Kidney (tissue), 14 donors: ENCODE measurements around the gene SLC66A3. TPM values are rescaled to one million over a fixed set of nuclear protein-coding genes. Genes with fewer than 3 reads are reported as not detected.

Source experiments
- DNase-seq, 5 donors: peaks; one replicate each; pipeline ENCODE4 v3.0.0-alpha.2; 2013 to 2020
- FAIRE-seq: peaks from 2 replicates; lab custom pipeline; 2012; peaks lifted over from hg19 to GRCh38; lab: Jason Lieb, UNC
- H3K27ac ChIP-seq, 2 donors: one replicate each; pipeline ENCODE4 v1.7.0; 2013; ENCODE audit warnings: low read depth in 2 of 2, low read length in 2 of 2, inconsistent platforms in 1 of 2
- H3K27me3 ChIP-seq: one replicate; pipeline ENCODE4 v1.7.1; 2013; ENCODE audit warnings: low read length, inconsistent platforms; ENCODE audit not compliant: control insufficient read depth, insufficient read depth
- H3K36me3 ChIP-seq, 3 donors: one replicate each; pipeline versions ENCODE4 v1.7.0 to v1.7.1; 2013; ENCODE audit warnings: low read length in 3 of 3, control low read depth in 1 of 3, inconsistent platforms in 1 of 3; ENCODE audit not compliant: insufficient read depth in 3 of 3, control insufficient read depth in 2 of 3
- H3K4me1 ChIP-seq, 3 donors: one replicate each; pipeline versions ENCODE4 v1.7.0 to v1.7.1; 2013; ENCODE audit warnings: low read length in 3 of 3, inconsistent platforms in 1 of 3, low read depth in 1 of 3; ENCODE audit not compliant: control insufficient read depth in 2 of 3, insufficient read depth in 2 of 3
- H3K4me3 ChIP-seq, 3 donors: one replicate each; pipeline versions ENCODE4 v1.7.0 to v1.8.1; 2013; ENCODE audit warnings: low read length in 3 of 3, control low read depth in 1 of 3, inconsistent platforms in 1 of 3
- H3K9ac ChIP-seq, 3 donors: one replicate each; pipeline versions ENCODE4 v1.7.0 to v1.7.1; 2013; ENCODE audit warnings: low read length in 3 of 3, control low read depth in 1 of 3, inconsistent platforms in 1 of 3
- H3K9me3 ChIP-seq, 3 donors: one replicate each; pipeline versions ENCODE4 v1.7.0 to v1.7.1; 2013; ENCODE audit warnings: low read length in 3 of 3, control low read depth in 1 of 3, inconsistent platforms in 1 of 3; ENCODE audit not compliant: control insufficient read depth in 2 of 3, insufficient read depth in 1 of 3
- CTCF ChIP-seq: IDR thresholded peaks from 3 replicates; pipeline ENCODE4 v1.5.1; 2012; ENCODE audit warnings: mild to moderate bottlenecking, moderate library complexity, borderline replicate concordance; ENCODE audit not compliant: insufficient read depth; ENCODE audit errors: extremely low read depth
- intact Hi-C: fragments of 100-400 bp; cut with DNase I; formaldehyde crosslinking; loops from one replicate; pipeline ENCODE4 v1.11.1; 2022
- polyA plus RNA-seq: library from polyadenylated mRNA; stranded (reverse); fragments of 350-450 nt; fragmentation: Illumina TruSeq; extraction: RNeasy Lipid Tissue Mini Kit (QIAGEN cat#74804); gene quantifications from one replicate; pipeline ENCODE4 v1.2.3, GENCODE V29; 2014; ENCODE audit warnings: low read depth, low replicate concordance; ENCODE audit not compliant: insufficient read depth
- total RNA-seq: library from RNA; stranded (reverse); fragmentation: NEBNext Ultra II Directional; extraction: Animal tissue kit (Norgen Biotek cat#: 25700); gene quantifications from one replicate; pipeline ENCODE4 v1.2.1, GENCODE V29; 2021
- donor health status: control.
- donor health status: control.
- donor health status: control.
- donor health status: control.
- donor health status: control.
- donor health status: DM: yes; HTN: yes; CAD: no.
- donor health status: Normal renal cell carcinoma (clear cell type).

Gene SLC66A3
- total and polyA plus RNA-seq, 2 donors from 2014 or later: 28.4 to 33.0 TPM

- Histone ChIP-seq H3K27ac (no peak overlapping the region), H3K4me1 (no peaks in the 10 kb centered on the region), H3K27me3 (no peaks in the 10 kb centered on the region), H3K9ac (no peak overlapping the region), H3K9me3 (no peaks in the 10 kb centered on the region), H3K36me3 (no peaks in the 10 kb centered on the region), H3K4me3 (no peak overlapping the region)
- DNase-seq (peak in 4 of 5 donors; percentile 64 to 82 (median 75)), FAIRE-seq (no peak)
- intact Hi-C loops: loop anchor here (5.0 kb wide), 1 partner anchor 292 kb away; no protein-coding TSS in a partner anchor
- TF ChIP-seq CTCF: peak; percentile 70
These were observed 31.2 kb upstream of the SLC66A3 start for GRCh38 chr2:11123856-11124759.

- TF ChIP-seq CTCF: no peak
- H3K9me3 ChIP-seq: no peaks in the 10 kb centered on the region
- intact Hi-C loops: loop anchor here (5.0 kb wide), 1 partner anchor 292 kb away; no protein-coding TSS in a partner anchor
- H3K4me3 ChIP-seq: no peak overlapping the region
- H3K4me1 ChIP-seq: no peaks in the 10 kb centered on the region
- DNase-seq (no peak), FAIRE-seq (no peak)
- no peaks in the 10 kb centered on the region for H3K36me3 ChIP-seq
- H3K9ac ChIP-seq: no peak overlapping the region
- H3K27ac ChIP-seq: no peak overlapping the region
- H3K27me3 ChIP-seq: no peaks in the 10 kb centered on the region
These were observed 30.6 kb upstream of the SLC66A3 start for GRCh38 chr2:11124760-11125068.

GRCh38 chr2:11127761-11128160 lies 27.5 kb upstream of the SLC66A3 start:
- Histone ChIP-seq H3K4me1 (peaks cover 0 to 5% (median 4%) of the 10 kb centered on the region in 3 donors), H3K27me3 (no peaks in the 10 kb centered on the region), H3K4me3 (no peak overlapping the region), H3K36me3 (no peaks in the 10 kb centered on the region), H3K9ac (no peak overlapping the region), H3K9me3 (no peaks in the 10 kb centered on the region), H3K27ac (no peak overlapping the region)
- intact Hi-C loops: no loop called here
- TF ChIP-seq CTCF: no peak
- DNase-seq (no peak), FAIRE-seq (no peak)
